BE2C (cell line): ENCODE data around the gene HIC1.

Experiments used
- DNase-seq: peaks from one replicate; pipeline ENCODE4 v3.0.0-alpha.2; 2020
- H3K27me3 ChIP-seq: fragments of 250-450 bp; sonication (Bioruptor Pico); 2 replicates; pipeline ENCODE4 v1.5.1; 2020; ENCODE audit warnings: mild to moderate bottlenecking
- H3K36me3 ChIP-seq: fragments of 250-450 bp; sonication (Bioruptor Pico); 2 replicates; pipeline ENCODE4 v1.5.1; 2020; ENCODE audit warnings: mild to moderate bottlenecking
- H3K4me1 ChIP-seq: fragments of 250-450 bp; sonication (Bioruptor Pico); 2 replicates; pipeline ENCODE4 v1.5.1; 2020
- H3K4me3 ChIP-seq: 2 replicates; pipeline ENCODE4 v1.5.1; 2011; ENCODE audit warnings: low read depth, low read length
- H3K9me3 ChIP-seq: fragments of 250-450 bp; sonication (Bioruptor Pico); 2 replicates; pipeline ENCODE4 v1.5.1; 2020
- CTCF ChIP-seq: IDR thresholded peaks from 2 replicates; pipeline ENCODE4 v1.5.1; 2012; ENCODE audit warnings: mild to moderate bottlenecking, low read depth, low read length

The HIC1 gene

GRCh38 chr17:2061441-2061958 is 6.6 kb downstream of the HIC1 start:
- no peaks in the 10 kb centered on the region; the same call in 1 of the 2 replicates for H3K36me3 ChIP-seq
- H3K27me3 ChIP-seq, result no peaks in the 10 kb centered on the region
- DNase-seq, result no peak
- no peak overlapping the region for H3K4me3 ChIP-seq
- no peaks in the 10 kb centered on the region for H3K4me1 ChIP-seq
- no peaks in the 10 kb centered on the region for H3K9me3 ChIP-seq
- no peak for TF ChIP-seq CTCF

- H3K4me1 ChIP-seq, result no peaks in the 10 kb centered on the region
- TF ChIP-seq CTCF, result no peak
- H3K27me3 ChIP-seq, result no peaks in the 10 kb centered on the region
- no peaks in the 10 kb centered on the region for H3K9me3 ChIP-seq
- no peak for DNase-seq
- H3K36me3 ChIP-seq, result no peaks in the 10 kb centered on the region; the same call in 1 of the 2 replicates
- no peak overlapping the region for H3K4me3 ChIP-seq
Measured at GRCh38 chr17:2062571-2063183, 7.8 kb downstream of the HIC1 start.

GRCh38 chr17:2063261-2064146 is 8.6 kb downstream of the HIC1 start:
- Histone ChIP-seq H3K4me1 (peaks cover under 1% of the 10 kb centered on the region), H3K36me3 (no peaks in the 10 kb centered on the region; the same call in 1 of the 2 replicates), H3K4me3 (no peak overlapping the region), H3K27me3 (no peaks in the 10 kb centered on the region), H3K9me3 (no peaks in the 10 kb centered on the region)
- DNase-seq, result no peak
- TF ChIP-seq CTCF, result no peak

- Histone ChIP-seq H3K4me3 (no peak overlapping the region), H3K4me1 (peaks cover 5% of the 10 kb centered on the region), H3K9me3 (no peaks in the 10 kb centered on the region), H3K27me3 (no peaks in the 10 kb centered on the region), H3K36me3 (no peaks in the 10 kb centered on the region; the same call in 1 of the 2 replicates)
- DNase-seq, result no peak
- TF ChIP-seq CTCF, result no peak
Measured at GRCh38 chr17:2064147-2064489, 9.2 kb downstream of the HIC1 start.

GRCh38 chr17:2064520-2064971 is 9.6 kb downstream of the HIC1 start:
- Histone ChIP-seq H3K9me3 (no peaks in the 10 kb centered on the region), H3K36me3 (no peaks in the 10 kb centered on the region; the same call in 1 of the 2 replicates), H3K4me1 (peaks cover 5% of the 10 kb centered on the region), H3K4me3 (no peak overlapping the region), H3K27me3 (no peaks in the 10 kb centered on the region)
- DNase-seq, result no peak
- TF ChIP-seq CTCF, result no peak
